GM19035 (cell line): Measurements from ENCODE around the gene CPHXL2.

Experiments used
- ATAC-seq: cut with Tn5 transposase; IDR thresholded peaks from one replicate; pipeline ENCODE4 v1.9.1; 2021; ENCODE audit not compliant: unreplicated experiment

The CPHXL2 gene

DNA sequence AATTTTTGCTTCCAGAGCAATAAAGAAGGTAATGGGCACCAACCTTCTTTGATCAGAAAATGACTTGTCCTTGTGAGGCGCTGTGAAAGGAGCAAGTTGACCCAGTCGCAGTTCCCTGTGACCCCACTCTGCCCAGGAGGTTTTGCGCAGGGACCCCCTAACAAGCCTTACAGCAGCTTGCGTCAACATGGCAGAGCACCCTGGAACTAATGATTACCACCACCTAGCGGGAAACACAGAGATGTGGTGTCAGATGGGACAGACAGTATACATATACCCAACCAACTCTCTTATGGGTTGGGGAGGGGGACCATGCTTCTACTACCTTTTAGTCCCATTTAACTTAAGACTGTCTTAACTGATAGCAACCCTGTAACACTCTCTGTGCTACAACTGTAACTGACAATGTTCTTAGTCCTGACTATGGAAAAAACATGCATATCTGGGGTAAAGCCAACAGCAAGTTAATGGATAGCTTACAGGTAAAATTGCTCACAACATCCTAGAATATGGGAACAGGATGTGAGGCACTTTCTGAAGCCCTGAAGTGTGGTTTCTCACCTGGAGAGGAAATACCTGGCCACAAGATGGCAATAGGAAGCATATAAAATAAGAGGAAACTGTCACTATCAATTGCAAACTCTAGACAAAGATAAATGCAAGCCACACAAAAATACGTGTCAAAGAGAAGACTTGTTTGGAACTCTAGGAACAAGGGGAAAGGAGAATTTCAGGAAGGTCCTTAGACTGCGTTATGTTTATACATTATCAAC is 32.4 kb downstream of the CPHXL2 start:
- ATAC-seq: no peak

DNA sequence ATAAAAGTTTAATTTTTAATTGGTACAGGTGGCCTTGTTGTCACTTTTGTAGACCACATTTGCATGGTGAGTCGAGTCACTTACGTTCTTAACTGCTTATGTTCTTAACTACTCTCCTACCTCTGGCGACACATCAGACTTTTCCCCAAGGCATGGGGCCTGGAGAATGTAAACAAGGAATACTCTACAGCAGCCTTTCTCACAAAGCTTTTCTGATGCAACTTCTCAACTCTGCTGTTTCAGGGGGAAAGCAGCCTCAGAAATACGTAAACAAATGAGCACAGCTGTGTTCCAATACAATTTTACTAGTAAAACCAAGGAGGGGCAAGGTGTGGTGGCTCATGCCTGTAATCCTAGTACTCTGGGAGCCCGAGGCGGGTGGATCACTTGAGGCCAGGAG is 36.2 kb downstream of the CPHXL2 start:
- ATAC-seq: no peak

- no peak for ATAC-seq
Measured at GRCh38 chr16:75635036-75635435, 41.8 kb downstream of the CPHXL2 start.

GRCh38 chr16:75632857-75633256 is 44.0 kb downstream of the CPHXL2 start:
- ATAC-seq: no peak

GRCh38 chr16:75630052-75630451 is 46.8 kb downstream of the CPHXL2 start:
- no peak for ATAC-seq

- ATAC-seq: no peak
Measured at GRCh38 chr16:75629132-75629531, 47.7 kb downstream of the CPHXL2 start.

DNA sequence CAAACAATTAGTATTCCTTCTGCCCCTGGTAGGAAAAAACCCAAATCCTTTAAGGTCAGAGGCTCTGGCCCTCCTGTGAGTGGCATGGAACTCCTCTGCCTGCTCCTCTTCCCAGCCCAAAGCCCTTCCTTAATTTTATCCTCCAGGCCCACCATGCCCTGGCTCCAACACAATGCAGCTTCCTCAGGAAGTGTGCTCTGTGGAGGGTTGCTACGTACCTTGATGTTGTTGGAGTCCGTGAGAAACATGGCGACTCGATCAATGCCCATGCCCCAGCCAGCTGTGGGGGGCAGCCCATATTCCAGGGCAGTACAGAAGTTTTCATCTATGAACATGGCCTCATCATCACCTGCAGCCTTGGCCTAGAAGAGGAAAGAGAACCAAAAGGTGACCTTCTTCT is 48.5 kb downstream of the CPHXL2 start:
- no peak for ATAC-seq

DNA sequence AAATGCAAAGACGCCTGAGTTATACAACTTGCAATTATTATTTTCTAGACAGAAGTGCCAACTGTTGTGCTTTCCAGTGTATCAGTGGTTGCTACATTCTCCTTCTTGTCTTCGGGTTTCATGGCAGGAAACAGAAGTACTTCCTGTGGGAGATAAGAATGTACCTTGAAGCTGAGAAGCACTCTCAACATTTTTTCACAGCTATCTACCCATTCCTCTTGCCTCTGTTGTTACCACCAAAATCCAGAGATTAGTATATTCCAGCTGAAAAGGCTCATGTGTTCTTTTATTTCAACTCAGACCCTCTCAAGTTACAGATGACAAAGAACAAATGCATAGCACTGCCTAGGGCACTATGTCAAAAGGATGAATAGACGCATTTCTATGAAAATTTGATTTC is 49.0 kb downstream of the CPHXL2 start:
- no peak for ATAC-seq

- ATAC-seq: no peak
Measured at GRCh38 chr16:75626806-75627205, 50.0 kb downstream of the CPHXL2 start.

GRCh38 chr16:75624921-75625334 is 51.9 kb downstream of the CPHXL2 start:
- ATAC-seq: no peak

DNA sequence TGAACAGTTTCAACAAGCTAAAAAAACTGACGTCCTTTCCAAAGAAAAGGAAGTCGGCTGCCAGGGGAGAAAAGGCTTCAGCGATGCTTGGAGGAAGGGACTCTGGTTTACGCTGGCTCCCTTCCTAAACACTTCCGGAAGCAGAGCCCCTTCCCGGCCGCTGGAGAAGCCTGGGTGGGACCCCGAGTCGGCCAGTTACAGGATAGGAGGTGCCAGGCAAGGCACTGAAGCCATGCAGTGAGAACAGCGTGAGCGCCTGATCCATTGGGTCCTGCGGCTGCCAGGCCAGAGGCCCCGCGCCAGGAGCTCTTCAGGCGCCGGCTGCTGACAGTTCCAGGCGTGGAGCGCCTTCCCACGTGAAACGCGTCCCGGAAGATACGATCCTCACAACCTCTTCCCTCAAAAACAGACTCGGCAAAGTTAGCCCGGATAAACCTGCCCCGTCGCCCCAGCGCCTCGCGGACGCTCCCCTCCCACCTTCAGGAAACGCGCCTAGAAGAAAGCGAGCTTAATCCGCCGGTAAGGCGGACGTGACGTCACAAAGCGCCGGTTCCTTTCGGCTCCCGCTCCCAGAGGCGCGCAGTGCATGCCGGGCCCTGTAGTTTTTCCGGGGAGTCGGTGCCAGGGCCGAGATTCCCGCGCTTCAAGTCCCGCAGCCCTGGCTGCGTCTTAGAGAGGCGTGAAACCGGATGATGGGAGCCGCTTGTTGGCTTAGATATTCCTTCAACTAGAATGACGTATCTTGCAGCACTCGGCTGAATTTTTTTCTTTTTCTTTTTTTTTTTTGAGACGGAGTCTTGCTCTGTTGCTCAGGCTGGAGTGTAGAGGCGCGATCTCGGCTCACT is 53.8 kb downstream of the CPHXL2 start, which contains the start of gene ADAT1:
ADAT1 (minus strand) TSS at position 521 of the 845 bp plus-strand sequence. CDS start 2,482 bp downstream, outside the sequence.
- ATAC-seq: peak; percentile 89

- ATAC-seq: no peak
Measured at GRCh38 chr16:75621170-75621477, 55.7 kb downstream of the CPHXL2 start.

DNA sequence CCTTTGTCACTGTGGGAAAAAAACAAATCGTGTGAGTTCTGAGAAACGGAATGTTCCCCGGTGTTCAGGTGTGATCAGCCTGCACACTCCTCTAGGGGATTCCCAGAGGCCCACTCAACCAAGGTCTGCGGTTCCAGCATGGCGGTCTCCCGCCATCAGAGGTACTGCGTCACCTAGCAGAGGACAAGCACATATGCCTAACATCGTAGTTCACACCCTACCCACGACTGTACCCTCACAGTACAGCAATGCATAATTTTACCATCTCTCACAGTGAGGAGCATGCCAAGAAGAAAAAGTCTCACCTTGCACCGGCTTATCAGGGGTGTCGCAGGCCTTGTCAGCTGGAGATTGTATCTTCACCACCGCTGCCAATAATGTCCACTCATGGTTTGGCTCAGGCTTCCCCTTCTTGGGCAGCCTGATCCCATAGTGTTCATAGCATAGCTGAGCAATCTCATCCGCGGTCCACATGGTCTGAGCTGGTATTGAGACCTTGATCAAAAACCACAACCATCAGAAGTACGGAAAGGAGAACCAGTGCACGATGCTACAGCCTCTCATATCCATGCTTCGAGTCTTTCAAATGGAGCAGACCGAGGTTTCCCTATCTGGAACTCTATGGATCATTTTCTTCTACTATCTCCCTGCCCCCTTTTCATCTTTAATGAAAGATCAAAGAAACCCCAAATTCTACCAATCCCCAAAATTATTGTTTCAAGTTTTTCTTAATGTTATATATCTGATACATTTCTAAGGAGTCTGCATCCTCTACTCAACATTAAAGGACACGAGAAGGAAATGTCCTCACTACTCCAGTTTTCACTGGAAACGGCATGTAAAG is 56.3 kb downstream of the CPHXL2 start:
- no peak for ATAC-seq

DNA sequence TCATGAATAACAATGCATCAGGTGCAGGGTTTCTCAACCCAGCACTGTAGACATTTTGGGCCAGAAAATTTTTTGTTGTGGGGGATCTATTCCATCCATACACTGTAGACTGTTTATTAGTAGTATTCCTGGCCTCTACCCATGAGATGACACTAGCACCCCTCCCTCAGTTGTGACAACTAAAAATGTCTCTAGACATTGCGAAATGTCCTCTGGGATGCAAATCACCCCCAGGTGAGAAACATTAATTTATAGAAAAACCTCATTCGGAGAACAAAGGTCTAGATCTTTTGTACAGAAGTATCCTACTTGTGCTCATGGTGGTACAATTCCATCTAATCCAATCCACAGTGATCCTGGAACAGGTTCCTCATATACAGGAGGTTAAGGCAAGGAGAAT is 58.0 kb downstream of the CPHXL2 start:
- no peak for ATAC-seq

- no peak for ATAC-seq
Measured at GRCh38 chr16:75617121-75617520, 59.7 kb downstream of the CPHXL2 start.

DNA sequence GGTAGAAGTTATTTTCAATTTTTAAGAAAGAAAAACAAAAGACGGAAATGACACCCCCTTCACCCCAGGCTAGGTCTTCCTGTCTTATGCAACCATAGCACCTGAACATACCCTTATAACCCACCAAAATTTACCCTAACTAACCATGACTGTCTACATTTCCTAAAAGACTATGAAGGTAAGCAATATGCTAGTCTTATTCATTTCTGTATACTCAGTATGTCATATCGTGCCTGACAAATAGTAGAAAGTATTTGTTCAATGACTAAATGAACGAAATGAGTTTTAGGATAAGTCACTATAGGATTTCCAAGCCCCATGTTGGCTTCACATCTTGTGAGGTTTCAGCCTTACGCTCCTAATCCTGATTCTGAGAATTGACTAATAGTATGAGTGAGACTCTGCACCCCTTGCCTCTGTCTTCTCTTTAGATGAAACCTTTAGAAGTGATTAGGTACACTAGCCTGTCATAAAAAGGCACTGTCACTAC is 60.2 kb downstream of the CPHXL2 start:
- no peak for ATAC-seq

GRCh38 chr16:75615619-75616018 is 61.2 kb downstream of the CPHXL2 start:
- ATAC-seq: no peak

GRCh38 chr16:75614066-75614897 is 62.5 kb downstream of the CPHXL2 start:
- no peak for ATAC-seq
